ENCODE measurements around the gene CCNK.

- TF ChIP-seq CTCF (IDR thresholded peaks at IDR 0.05; ENCODE audit: low read depth, low read length, poor library complexity, severe bottlenecking) (no peak), EZH2phosphoT487 (IDR thresholded peaks at IDR 0.05; ENCODE audit: borderline replicate concordance, low read length) (no peak)
Measured at GRCh38 chr14:99554184-99554583, 73.0 kb downstream of the CCNK start.
